Mesendoderm (in vitro differentiated cells): ENCODE results near the gene PPP1R13B.
"Not testable (repeated sequence)": the region's sequence is repeated elsewhere in the genome, so short reads cannot be mapped to it uniquely, and the experiment has no call there.

Source experiments
- DNase-seq: peaks from one replicate; pipeline ENCODE4 v3.0.0; 2013
- H2AK5ac ChIP-seq: 2 replicates; pipeline ENCODE4 v1.6.1; 2013; ENCODE audit warnings: low read length, inconsistent platforms
- H2BK120ac ChIP-seq: 2 replicates; pipeline ENCODE4 v1.6.1; 2013; ENCODE audit warnings: low read depth, mild to moderate bottlenecking, low read length, moderate library complexity, mixed read lengths
- H2BK15ac ChIP-seq: replicated peaks from 2 replicates; pipeline ENCODE4 v1.6.1; 2013; ENCODE audit warnings: low read depth, mild to moderate bottlenecking, moderate library complexity
- H2BK5ac ChIP-seq: 2 replicates; pipeline ENCODE4 v1.6.1; 2013; ENCODE audit warnings: low read length, inconsistent platforms
- H3K18ac ChIP-seq: 2 replicates; pipeline ENCODE4 v1.6.1; 2013; ENCODE audit warnings: mild to moderate bottlenecking, low read length, mixed read lengths
- H3K23ac ChIP-seq: one replicate; pipeline ENCODE4 v1.6.1; 2013; ENCODE audit warnings: low read length
- H3K27ac ChIP-seq: 2 replicates; pipeline ENCODE4 v1.5.1; 2013; ENCODE audit warnings: low read depth, mild to moderate bottlenecking, inconsistent platforms, low read length, moderate library complexity
- H3K27me3 ChIP-seq: 2 replicates; pipeline ENCODE4 v1.6.1; 2013; ENCODE audit warnings: low read length, control low read depth, mild to moderate bottlenecking, inconsistent platforms; ENCODE audit not compliant: insufficient read depth, poor library complexity
- H3K36me3 ChIP-seq: 2 replicates; pipeline ENCODE4 v1.6.1; 2013; ENCODE audit warnings: low read length, inconsistent platforms; ENCODE audit not compliant: control insufficient read depth, insufficient read depth
- H3K4ac ChIP-seq: one replicate; pipeline ENCODE4 v1.6.1; 2013; ENCODE audit warnings: low read depth, mild to moderate bottlenecking, low read length, moderate library complexity
- H3K4me1 ChIP-seq: 2 replicates; pipeline ENCODE4 v1.6.1; 2013; ENCODE audit warnings: low read depth, low read length, inconsistent platforms; ENCODE audit not compliant: control insufficient read depth
- H3K4me2 ChIP-seq: 2 replicates; pipeline ENCODE4 v1.6.1; 2013; ENCODE audit warnings: low read length
- H3K4me3 ChIP-seq: 2 replicates; pipeline ENCODE4 v1.5.1; 2013; ENCODE audit warnings: mild to moderate bottlenecking, low read length
- H3K56ac ChIP-seq: one replicate; pipeline ENCODE4 v1.6.1; 2013; ENCODE audit warnings: low read length
- H3K79me1 ChIP-seq: 2 replicates; pipeline ENCODE4 v1.6.1; 2013; ENCODE audit warnings: low read length, inconsistent platforms
- H3K79me2 ChIP-seq: 2 replicates; pipeline ENCODE4 v1.6.1; 2013; ENCODE audit warnings: mild to moderate bottlenecking, low read length; ENCODE audit not compliant: control insufficient read depth, insufficient read depth
- H3K9ac ChIP-seq: 2 replicates; pipeline ENCODE4 v1.6.1; 2013; ENCODE audit warnings: low read length, inconsistent platforms
- H4K5ac ChIP-seq: one replicate; pipeline ENCODE4 v1.6.1; 2013; ENCODE audit warnings: low read length
- H4K8ac ChIP-seq: one replicate; pipeline ENCODE4 v1.6.1; 2013; ENCODE audit warnings: low read depth, mild to moderate bottlenecking, control low read depth, low read length, moderate library complexity
- WGBS: extraction: QIAGEN DNeasy Blood & Tissue Kit; methylation state at CpG from one replicate; pipeline ENCODE4 v1.1.7; 2013; ENCODE audit warnings: low lambda C conversion rate, missing lambda C conversion rate; ENCODE audit not compliant: insufficient coverage; ENCODE audit errors: extremely low coverage; 5-methylcytosine and 5-hydroxymethylcytosine counted together

Gene PPP1R13B

GRCh38 chr14:103691655-103692054 is 155.7 kb downstream of the PPP1R13B start:
- not testable (repeated sequence) for H3K9ac ChIP-seq, H3K4ac ChIP-seq, H2BK120ac ChIP-seq, H3K4me1 ChIP-seq, H3K27me3 ChIP-seq, H4K8ac ChIP-seq, H3K4me3 ChIP-seq, H2BK5ac ChIP-seq, H3K27ac ChIP-seq, H3K18ac ChIP-seq, H3K4me2 ChIP-seq, H3K79me2 ChIP-seq, DNase-seq, H3K23ac ChIP-seq, H2BK15ac ChIP-seq, H3K56ac ChIP-seq, H3K79me1 ChIP-seq, H2AK5ac ChIP-seq, H3K36me3 ChIP-seq, H4K5ac ChIP-seq
- no CpG with 5 or more reads among the region's 5 CpGs for WGBS

GRCh38 chr14:103690332-103690731 is 157.0 kb downstream of the PPP1R13B start:
- Histone ChIP-seq H2AK5ac (no peak overlapping the region), H3K9ac (no peak overlapping the region), H3K4me2 (no peak overlapping the region), H2BK5ac (no peak overlapping the region), H3K23ac (no peak overlapping the region), H3K56ac (no peak overlapping the region), H3K79me1 (peaks cover 5% of the 10 kb centered on the region), H2BK15ac (no peak overlapping the region), H3K27ac (no peak overlapping the region), H3K79me2 (no peaks in the 10 kb centered on the region), H4K5ac (no peak overlapping the region), H4K8ac (no peak overlapping the region), H3K4me3 (no peak overlapping the region), H3K27me3 (no peaks in the 10 kb centered on the region), H3K18ac (no peak overlapping the region), H3K36me3 (peaks cover 5% of the 10 kb centered on the region), H3K4me1 (no peaks in the 10 kb centered on the region), H2BK120ac (no peak overlapping the region), H3K4ac (no peak overlapping the region)
- no peak for DNase-seq
- WGBS = no CpG with 5 or more reads among the region's 8 CpGs

GRCh38 chr14:103688906-103689902 is 158.2 kb downstream of the PPP1R13B start:
- Histone ChIP-seq H3K27ac (no peak overlapping the region), H3K18ac (no peak overlapping the region), H4K8ac (no peak overlapping the region), H3K27me3 (no peaks in the 10 kb centered on the region), H3K56ac (no peak overlapping the region), H2AK5ac (no peak overlapping the region), H4K5ac (no peak overlapping the region), H3K4me2 (no peak overlapping the region), H3K79me1 (peaks cover 8% of the 10 kb centered on the region), H3K79me2 (no peaks in the 10 kb centered on the region), H3K36me3 (peaks cover 5% of the 10 kb centered on the region), H2BK5ac (no peak overlapping the region), H3K9ac (no peak overlapping the region), H3K4me3 (no peak overlapping the region), H3K4ac (no peak overlapping the region), H3K4me1 (no peaks in the 10 kb centered on the region), H2BK120ac (no peak overlapping the region), H2BK15ac (no peak overlapping the region), H3K23ac (no peak overlapping the region)
- no peak for DNase-seq
- WGBS = 100% methylated on average over 5 of the region's 16 CpGs

GRCh38 chr14:103688441-103688840 is 158.9 kb downstream of the PPP1R13B start:
- Histone ChIP-seq H3K56ac (no peak overlapping the region), H3K4me1 (no peaks in the 10 kb centered on the region), H2BK120ac (no peak overlapping the region), H3K23ac (no peak overlapping the region), H3K79me2 (no peaks in the 10 kb centered on the region), H4K5ac (no peak overlapping the region), H4K8ac (no peak overlapping the region), H3K27ac (no peak overlapping the region), H2BK5ac (no peak overlapping the region), H3K4ac (no peak overlapping the region), H2BK15ac (no peak overlapping the region), H2AK5ac (no peak overlapping the region), H3K18ac (no peak overlapping the region), H3K36me3 (peaks cover 5% of the 10 kb centered on the region), H3K4me2 (no peak overlapping the region), H3K79me1 (peaks cover 8% of the 10 kb centered on the region), H3K9ac (no peak overlapping the region), H3K4me3 (no peak overlapping the region), H3K27me3 (no peaks in the 10 kb centered on the region)
- WGBS = no CpG with 5 or more reads among the region's 5 CpGs
- DNase-seq = no peak

GRCh38 chr14:103687712-103688111 is 159.7 kb downstream of the PPP1R13B start:
- H3K18ac ChIP-seq = no peak overlapping the region
- no peak overlapping the region for H3K4me2 ChIP-seq
- H3K4me3 ChIP-seq = no peak overlapping the region
- no peak overlapping the region for H2BK15ac ChIP-seq
- H3K9ac ChIP-seq = no peak overlapping the region
- H3K36me3 ChIP-seq = peaks cover 6% of the 10 kb centered on the region
- peaks cover 8% of the 10 kb centered on the region for H3K79me1 ChIP-seq
- no peaks in the 10 kb centered on the region for H3K79me2 ChIP-seq
- H2BK5ac ChIP-seq = no peak overlapping the region
- no peak overlapping the region for H4K8ac ChIP-seq
- H4K5ac ChIP-seq = no peak overlapping the region
- no peak overlapping the region for H3K27ac ChIP-seq
- no peak overlapping the region for H2BK120ac ChIP-seq
- H3K4me1 ChIP-seq = no peaks in the 10 kb centered on the region
- no peaks in the 10 kb centered on the region for H3K27me3 ChIP-seq
- H3K4ac ChIP-seq = no peak overlapping the region
- DNase-seq = no peak
- H3K56ac ChIP-seq = no peak overlapping the region
- no peak overlapping the region for H3K23ac ChIP-seq
- H2AK5ac ChIP-seq = no peak overlapping the region
- no CpG with 5 or more reads among the region's 4 CpGs for WGBS
